ENCODE data around the gene WNK1. TPM values are rescaled to one million over a fixed set of nuclear protein-coding genes. Genes with fewer than 3 reads are reported as not detected.

Gene WNK1
- total RNA-seq, 1 donor from 2014 or later, result 57.7 TPM

DNA sequence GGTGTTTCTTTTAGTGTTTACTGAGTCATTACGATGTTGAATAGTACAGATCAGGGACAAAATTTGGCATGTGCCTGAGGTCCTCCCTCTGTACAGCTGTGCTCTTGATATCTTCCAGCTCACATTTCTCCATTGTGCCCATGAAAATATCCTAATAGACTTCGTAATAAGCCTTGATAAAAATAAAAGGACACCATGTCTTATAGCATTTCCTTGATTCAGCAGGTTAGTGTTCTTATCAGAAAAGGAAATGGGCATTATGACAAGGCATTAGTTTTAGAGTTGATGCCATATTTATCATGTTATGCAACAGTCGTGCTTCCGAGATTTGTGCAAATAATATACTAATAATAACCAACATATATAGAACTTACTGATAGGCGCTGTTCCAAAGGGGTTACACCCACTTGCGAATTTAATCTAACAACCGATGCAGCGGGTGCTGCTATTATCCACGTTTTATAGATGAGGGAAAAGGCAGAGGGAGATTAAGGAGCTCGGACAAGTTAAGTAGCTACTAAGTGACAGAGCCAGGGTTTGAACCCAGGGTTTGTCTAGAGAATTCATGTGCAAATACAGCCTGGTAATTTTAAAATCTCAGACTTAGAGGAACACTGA, 15.1 kb upstream of the WNK1 start:
- FAIRE-seq (no peak), DNase-seq (ENCODE audit: low read depth) (no peak)
- TF ChIP-seq, protein P1, sequence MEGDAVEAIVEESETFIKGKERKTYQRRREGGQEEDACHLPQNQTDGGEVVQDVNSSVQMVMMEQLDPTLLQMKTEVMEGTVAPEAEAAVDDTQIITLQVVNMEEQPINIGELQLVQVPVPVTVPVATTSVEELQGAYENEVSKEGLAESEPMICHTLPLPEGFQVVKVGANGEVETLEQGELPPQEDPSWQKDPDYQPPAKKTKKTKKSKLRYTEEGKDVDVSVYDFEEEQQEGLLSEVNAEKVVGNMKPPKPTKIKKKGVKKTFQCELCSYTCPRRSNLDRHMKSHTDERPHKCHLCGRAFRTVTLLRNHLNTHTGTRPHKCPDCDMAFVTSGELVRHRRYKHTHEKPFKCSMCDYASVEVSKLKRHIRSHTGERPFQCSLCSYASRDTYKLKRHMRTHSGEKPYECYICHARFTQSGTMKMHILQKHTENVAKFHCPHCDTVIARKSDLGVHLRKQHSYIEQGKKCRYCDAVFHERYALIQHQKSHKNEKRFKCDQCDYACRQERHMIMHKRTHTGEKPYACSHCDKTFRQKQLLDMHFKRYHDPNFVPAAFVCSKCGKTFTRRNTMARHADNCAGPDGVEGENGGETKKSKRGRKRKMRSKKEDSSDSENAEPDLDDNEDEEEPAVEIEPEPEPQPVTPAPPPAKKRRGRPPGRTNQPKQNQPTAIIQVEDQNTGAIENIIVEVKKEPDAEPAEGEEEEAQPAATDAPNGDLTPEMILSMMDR (IDR thresholded peaks at IDR 0.05; ENCODE audit: insufficient read depth, low read length, severe bottlenecking), result no peak
- Histone ChIP-seq H3K36me3 (ENCODE audit: control insufficient read depth, insufficient read depth, low read length) (no peaks in the 10 kb centered on the region), H3K27me3 (ENCODE audit: control insufficient read depth, insufficient read depth, low read length) (no peaks in the 10 kb centered on the region), H3K4me3 (ENCODE audit: low read depth, low read length) (no peak overlapping the region)

- DNase-seq (ENCODE audit: low read depth), result no peak
- TF ChIP-seq, protein P1 (IDR thresholded peaks at IDR 0.05; ENCODE audit: insufficient read depth, low read length, severe bottlenecking), result no peak
- no peaks in the 10 kb centered on the region for H3K36me3 ChIP-seq (ENCODE audit: control insufficient read depth, insufficient read depth, low read length)
- H3K27me3 ChIP-seq (ENCODE audit: control insufficient read depth, insufficient read depth, low read length), result no peaks in the 10 kb centered on the region
- no peak for FAIRE-seq
- no peak overlapping the region for H3K4me3 ChIP-seq (ENCODE audit: low read depth, low read length)
These were observed 13.7 kb upstream of the WNK1 start for GRCh38 chr12:738712-739111.

DNA sequence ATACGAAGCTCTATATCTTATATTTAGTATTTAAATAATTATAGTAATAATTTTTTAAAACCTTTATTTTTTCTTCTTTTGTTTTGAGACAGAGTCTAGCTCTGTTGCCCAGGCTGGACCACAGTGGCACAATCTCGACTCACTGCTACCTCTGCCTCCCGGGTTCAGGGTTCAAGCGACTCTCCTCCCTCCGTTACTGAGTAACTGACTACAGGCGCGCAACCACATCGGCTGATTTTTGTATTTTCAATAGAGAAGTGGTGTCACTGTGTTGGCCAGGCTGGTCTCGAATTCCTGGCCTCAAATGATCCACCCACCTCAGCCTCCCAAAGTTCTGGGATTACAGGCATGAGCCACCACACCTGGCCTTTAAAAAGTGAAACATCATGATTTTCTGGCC, 13.0 kb upstream of the WNK1 start:
- no peak for DNase-seq (ENCODE audit: low read depth)
- Histone ChIP-seq H3K4me3 (ENCODE audit: low read depth, low read length) (no peak overlapping the region), H3K36me3 (ENCODE audit: control insufficient read depth, insufficient read depth, low read length) (no peaks in the 10 kb centered on the region), H3K27me3 (ENCODE audit: control insufficient read depth, insufficient read depth, low read length) (no peaks in the 10 kb centered on the region)
- TF ChIP-seq, protein P1 (IDR thresholded peaks at IDR 0.05; ENCODE audit: insufficient read depth, low read length, severe bottlenecking), result no peak
- no peak for FAIRE-seq

DNA sequence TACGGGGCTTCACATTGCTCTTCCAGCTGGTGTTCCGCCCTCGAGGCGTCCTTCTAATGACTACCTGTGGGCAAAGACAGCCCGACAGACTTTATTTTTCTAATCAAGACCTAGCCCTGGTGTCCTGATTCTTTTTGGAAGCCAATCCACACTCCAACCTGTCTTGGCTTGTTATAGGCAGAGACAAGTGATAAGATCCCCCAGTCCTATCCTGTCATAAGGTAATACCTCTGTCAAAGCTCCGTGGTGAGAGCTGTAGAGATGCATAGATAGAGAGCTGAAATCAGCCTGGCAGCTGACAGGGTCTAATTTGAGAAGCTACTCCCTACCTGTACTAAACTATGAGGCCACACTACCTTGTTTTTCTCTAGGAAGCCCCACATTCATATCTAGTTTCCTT, 11.5 kb upstream of the WNK1 start:
- Histone ChIP-seq H3K27me3 (ENCODE audit: control insufficient read depth, insufficient read depth, low read length) (no peaks in the 10 kb centered on the region), H3K36me3 (ENCODE audit: control insufficient read depth, insufficient read depth, low read length) (no peaks in the 10 kb centered on the region), H3K4me3 (ENCODE audit: low read depth, low read length) (no peak overlapping the region)
- TF ChIP-seq, protein P1 (IDR thresholded peaks at IDR 0.05; ENCODE audit: insufficient read depth, low read length, severe bottlenecking), result no peak
- FAIRE-seq (peak; percentile 23), DNase-seq (ENCODE audit: low read depth) (no peak)

- Histone ChIP-seq H3K27me3 (ENCODE audit: control insufficient read depth, insufficient read depth, low read length) (no peaks in the 10 kb centered on the region), H3K36me3 (ENCODE audit: control insufficient read depth, insufficient read depth, low read length) (no peaks in the 10 kb centered on the region), H3K4me3 (ENCODE audit: low read depth, low read length) (no peak overlapping the region)
- FAIRE-seq, result no peak
- TF ChIP-seq, protein P1 (IDR thresholded peaks at IDR 0.05; ENCODE audit: insufficient read depth, low read length, severe bottlenecking), result no peak
- no peak for DNase-seq (ENCODE audit: low read depth)
These were observed 2.6 kb upstream of the WNK1 start for GRCh38 chr12:749751-750270.
